ENCODE results near the gene OLFML2A. TPM values are rescaled to one million over a fixed set of nuclear protein-coding genes. Genes with fewer than 3 reads are reported as not detected.

Gene OLFML2A
- total RNA-seq, 4 donors from 2014 or later = 44.7 to 328 (median 169) TPM

- 0% methylated on average over 26 to 43 of the region's 92 CpGs for WGBS, 2 donors
These were observed 84.7 kb downstream of the OLFML2A start, which contains the start of the genes ARPC5L and RPL35 for GRCh38 chr9:124861342-124862229. TSS of gene ARPC5L (plus strand) at chr9:124862130. CDS start at chr9:124869291, 7,161 bp downstream. TSS of gene RPL35 (minus strand) at chr9:124861957. CDS start at chr9:124861912, 45 bp downstream.

GRCh38 chr9:124863371-124863871 lies 86.5 kb downstream of the OLFML2A start:
- WGBS, 2 donors = 66 to 74% methylated on average over 7 of the region's 7 CpGs
- peaks cover 0 to 50% (median 24%) of the 10 kb centered on the region in 4 donors for H3K4me1 ChIP-seq
- H3K27ac ChIP-seq = peak overlapping the region in 2 of 4 donors; percentile 13 to 89
- DNase-seq (ENCODE audit: low spot score in 2 of 2) = no peak
- H3K4me3 ChIP-seq = no peak overlapping the region
- H3K27me3 ChIP-seq = no peaks in the 10 kb centered on the region
- peaks cover 0 to 24% (median 8%) of the 10 kb centered on the region in 3 donors for H3K36me3 ChIP-seq
- no peaks in the 10 kb centered on the region for H3K9me3 ChIP-seq
- TF ChIP-seq POLR2A (IDR thresholded peaks at IDR 0.05) (no peak), CTCF (IDR thresholded peaks at IDR 0.05) (no peak), EP300 (IDR thresholded peaks at IDR 0.05) (no peak)

More at GRCh38 chr9:124861342-124862229, 84.7 kb downstream of the OLFML2A start, which contains the start of the genes ARPC5L and RPL35:
- Histone ChIP-seq H3K27ac (peak within 1 kb of the TSS; percentile 76 to 94 (median 86)), H3K36me3 (peaks cover 0 to 42% (median 8%) of the 10 kb centered on the region in 3 donors), H3K4me1 (peaks cover 0 to 38% (median 17%) of the 10 kb centered on the region in 4 donors), H3K27me3 (no peaks in the 10 kb centered on the region), H3K4me3 (peak within 1 kb of the TSS; percentile 77 to 99 (median 92)), H3K9me3 (no peaks in the 10 kb centered on the region)
- DNase-seq (ENCODE audit: low spot score in 2 of 2) = peak; percentile 90 to 92
- TF ChIP-seq POLR2A (IDR thresholded peaks at IDR 0.05) = peak; percentile 75 to 91
- TF ChIP-seq CTCF (IDR thresholded peaks at IDR 0.05) = peak in 2 of 5 experiments; percentile 14 to 36
- peak; percentile 80 to 98 for TF ChIP-seq EP300 (IDR thresholded peaks at IDR 0.05)

Other genes with a start within 250 kb of the OLFML2A start
- 1 to 10 TPM; 1.7 to 8.4 (median 5.5) TPM for gene NR6A1, start 5.8 kb upstream of the OLFML2A start, total RNA-seq
- gene WDR38, start 76.3 kb downstream of the OLFML2A start, total RNA-seq = under 1 TPM in 1 of 4 donors, not detected in 3; 0.39 TPM
- 1,000 to 10,000 TPM; 1,854 to 2,171 (median 1,912) TPM for gene RPL35, start 84.8 kb downstream of the OLFML2A start, total RNA-seq
- 10 to 100 TPM; 21.6 to 25.3 (median 24.2) TPM for gene ARPC5L, start 85.0 kb downstream of the OLFML2A start, total RNA-seq
- gene GOLGA1, start 163.9 kb downstream of the OLFML2A start, total RNA-seq = 10 to 100 TPM; 23.5 to 44.4 (median 28.4) TPM